ENCODE measurements around the gene ZWINT. TPM values are rescaled to one million over a fixed set of nuclear protein-coding genes. Genes with fewer than 3 reads are reported as not detected.

ZWINT gene
- total and polyA plus RNA-seq, 2 of the 13 experiments (the other 11 are each of a cell fraction or from before 2014, with no cell fraction given): 27.3 to 121 TPM

GRCh38 chr10:56357018-56357417 is 4.0 kb downstream of the ZWINT start:
- no peaks in the 10 kb centered on the region for H3K9me3 ChIP-seq (ENCODE audit: low read length)
- ATAC-seq (no peak), FAIRE-seq (no peak), DNase-seq (ENCODE audit: low spot score) (no peak)
- H3K4me2 ChIP-seq (ENCODE audit: low read depth, low read length): no peak overlapping the region
- BruUV-seq (replicated peaks): no TSS peak
- in situ Hi-C loops (cut with HindIII; ENCODE audit: extremely low pct_ligation_motif_present, low pct_unique_long_range_greater_than_20kb): no loop called here
- peaks cover 14% of the 10 kb centered on the region for H3K4me1 ChIP-seq (ENCODE audit: insufficient read depth, low read length)
- ChIA-PET CTCF (ENCODE audit: low intra/inter-chr PET ratio, low total read pairs) (no interaction called here), POLR2A (no interaction called here)
- intact Hi-C loops (cut with micrococcal nuclease; ENCODE audit: unreplicated experiment): no loop called here
- H4K20me1 ChIP-seq (ENCODE audit: insufficient read depth, low read length): no peaks in the 10 kb centered on the region
- H3K9ac ChIP-seq (ENCODE audit: insufficient read depth, low read depth, low read length): no peak overlapping the region
- H3K79me2 ChIP-seq (ENCODE audit: insufficient read depth, low read length): peaks cover 13% of the 10 kb centered on the region
- H2AFZ ChIP-seq (ENCODE audit: low read length): no peak overlapping the region
- no peak for TF ChIP-seq ZNF776 (CRISPR knock-in tag; IDR thresholded peaks at IDR 0.05)
- TF ChIP-seq CC2D1A (CRISPR knock-in tag; IDR thresholded peaks at IDR 0.05): no peak
- TF ChIP-seq ATF7 (IDR thresholded peaks at IDR 0.05): peak; percentile 89
- TF ChIP-seq ATF7 (CRISPR knock-in tag; IDR thresholded peaks at IDR 0.05): no peak
- no peak for TF ChIP-seq ZSCAN5A (CRISPR knock-in tag; IDR thresholded peaks at IDR 0.05; ENCODE audit: borderline replicate concordance)
- H3K36me3 ChIP-seq (replicated peaks in 1 of 2; ENCODE audit: control insufficient read depth in 1 of 2, insufficient read depth in 2 of 2, low read length in 2 of 2): peaks cover 3 to 13% of the 10 kb centered on the region in 2 experiments; a peak in 2 of 5 replicates
- no peak overlapping the region for H3K27ac ChIP-seq (ENCODE audit: extremely low read length, insufficient read depth, low read length)
- no peak overlapping the region for H3K4me3 ChIP-seq (replicated peaks in 1 of 3; ENCODE audit: insufficient read depth in 1 of 3, low read depth in 2 of 3, low read length in 3 of 3)
- H3K27me3 ChIP-seq (ENCODE audit: control insufficient read depth in 1 of 2, insufficient read depth in 2 of 2, low read length in 2 of 2): no peaks in the 10 kb centered on the region; a peak in 1 of 5 replicates

GRCh38 chr10:56351909-56352630 is 9.0 kb downstream of the ZWINT start:
- CTCF ChIA-PET (ENCODE audit: low intra/inter-chr PET ratio, low total read pairs): no interaction called here
- H3K36me3 ChIP-seq (replicated peaks in 1 of 2; ENCODE audit: control insufficient read depth in 1 of 2, insufficient read depth in 2 of 2, low read length in 2 of 2): peaks cover 0 to 2% of the 10 kb centered on the region in 2 experiments; a peak in 1 of 5 replicates
- POLR2A ChIA-PET: no interaction called here
- BruUV-seq (replicated peaks): no TSS peak
- H3K27me3 ChIP-seq (ENCODE audit: control insufficient read depth in 1 of 2, insufficient read depth in 2 of 2, low read length in 2 of 2): no peaks in the 10 kb centered on the region
- H4K20me1 ChIP-seq (ENCODE audit: insufficient read depth, low read length): no peaks in the 10 kb centered on the region
- H2AFZ ChIP-seq (ENCODE audit: low read length): no peak overlapping the region
- no peak for FAIRE-seq
- H3K4me3 ChIP-seq (replicated peaks in 1 of 3; ENCODE audit: insufficient read depth in 1 of 3, low read depth in 2 of 3, low read length in 3 of 3): no peak overlapping the region
- H3K4me1 ChIP-seq (ENCODE audit: insufficient read depth, low read length): no peaks in the 10 kb centered on the region
- no peaks in the 10 kb centered on the region for H3K9me3 ChIP-seq (ENCODE audit: low read length)
- no peak overlapping the region for H3K9ac ChIP-seq (ENCODE audit: insufficient read depth, low read depth, low read length)
- no peak for DNase-seq (ENCODE audit: low spot score)
- 96% methylated on average over 20 of the region's 20 CpGs for WGBS (ENCODE audit: low lambda C conversion rate)
- no peak; the same call in 2 of the 3 replicates for ATAC-seq
- H3K27ac ChIP-seq (ENCODE audit: extremely low read length, insufficient read depth, low read length): no peak overlapping the region
- in situ Hi-C loops (cut with HindIII; ENCODE audit: extremely low pct_ligation_motif_present, low pct_unique_long_range_greater_than_20kb) (no loop called here), intact Hi-C loops (cut with micrococcal nuclease; ENCODE audit: unreplicated experiment) (no loop called here)
- no peak overlapping the region for H3K4me2 ChIP-seq (ENCODE audit: low read depth, low read length)
- TF ChIP-seq ZBTB8A (CRISPR knock-in tag; IDR thresholded peaks at IDR 0.05; ENCODE audit: borderline replicate concordance, low read depth) (no peak), ZUFSP (CRISPR knock-in tag; IDR thresholded peaks at IDR 0.05; ENCODE audit: borderline replicate concordance) (no peak), ONECUT2 (CRISPR knock-in tag; IDR thresholded peaks at IDR 0.05) (no peak), CREB1 (IDR thresholded peaks at IDR 0.05) (no peak), CREB1 (CRISPR knock-in tag; IDR thresholded peaks at IDR 0.05) (no peak), ATF2 (CRISPR knock-in tag; IDR thresholded peaks at IDR 0.05) (no peak), SMARCC2 (IDR thresholded peaks at IDR 0.05) (no peak), SKI (IDR thresholded peaks at IDR 0.05; ENCODE audit: partially characterized antibody) (no peak), NKX3-1 (CRISPR knock-in tag; IDR thresholded peaks at IDR 0.05) (no peak), NR3C1 (CRISPR knock-in tag; IDR thresholded peaks at IDR 0.05) (no peak), NCOR1 (IDR thresholded peaks at IDR 0.05; ENCODE audit: borderline replicate concordance, low read length) (no peak)
- H3K79me2 ChIP-seq (ENCODE audit: insufficient read depth, low read length): no peaks in the 10 kb centered on the region
